Activated B cell treated with CpG ODN at 0.5 μM for 24 hours (primary cell): ENCODE measurements around the gene KYNU. TPM values are rescaled to one million over a fixed set of nuclear protein-coding genes. Genes with fewer than 3 reads are reported as not detected.
"Not testable (repeated sequence)": the region's sequence is repeated elsewhere in the genome, so short reads cannot be mapped to it uniquely, and the experiment has no call there.

Experiments
- ATAC-seq: fragments of 200-7000 bp; cut with Tn5 transposase; one replicate; pipeline ENCODE4 v1.10.0; 2021; ENCODE audit warnings: low read depth, mild to moderate bottlenecking, moderate library complexity
- CTCF ChIA-PET: fragments of 350-600 bp; sonication (Branson Sonifier 250); formaldehyde crosslinking; loops from one replicate; lab custom pipeline; 2021; ENCODE audit warnings: antibody characterized with exemption; lab: Charles Lee
- POLR2A ChIA-PET: fragments of 350-600 bp; sonication (Branson Sonifier 250); formaldehyde crosslinking; loops from one replicate; lab custom pipeline; 2021; ENCODE audit warnings: antibody characterized with exemption; lab: Charles Lee
- DNase-seq: peaks from one replicate; pipeline ENCODE4 v3.0.0; 2022
- H3K27ac Mint-ChIP-seq: one replicate; pipeline ENCODE4 v1.8.0; 2020; ENCODE audit warnings: mixed read lengths
- H3K27me3 Mint-ChIP-seq: one replicate; pipeline ENCODE4 v1.8.0; 2021; ENCODE audit warnings: mixed read lengths
- H3K36me3 Mint-ChIP-seq: one replicate; pipeline ENCODE4 v1.8.0; 2021; ENCODE audit warnings: low read depth, mixed read lengths
- H3K4me1 Mint-ChIP-seq: one replicate; pipeline ENCODE4 v1.8.0; 2021; ENCODE audit warnings: mixed read lengths
- H3K4me3 Mint-ChIP-seq: one replicate; pipeline ENCODE4 v1.8.0; 2020; ENCODE audit warnings: mild to moderate bottlenecking, mixed read lengths
- H3K9me3 Mint-ChIP-seq: one replicate; pipeline ENCODE4 v1.8.0; 2020; ENCODE audit warnings: mixed read lengths
- CTCF ChIP-seq: fragments of 200-600 bp; IDR thresholded peaks from one replicate; pipeline ENCODE4 v1.8.0; 2022; ENCODE audit warnings: antibody characterized with exemption, mild to moderate bottlenecking
- intact Hi-C: fragments of 100-400 bp; cut with micrococcal nuclease; formaldehyde crosslinking; loops from one replicate; pipeline ENCODE4 v1.15.1; 2024
- total RNA-seq: library from RNA; stranded (reverse); gene quantifications from 2 replicates; pipeline ENCODE4 v1.2.3, GENCODE V29; 2022

KYNU gene
- total RNA-seq, 1 donor from 2014 or later, result 43.8 TPM

GRCh38 chr2:143051465-143051864, 174.0 kb downstream of the KYNU start:
- no peak for ATAC-seq
- peaks cover 19% of the 10 kb centered on the region for H3K36me3 Mint-ChIP-seq

GRCh38 chr2:143053437-143053836, 176.0 kb downstream of the KYNU start:
- POLR2A ChIA-PET, H3K4me3 Mint-ChIP-seq, DNase-seq, ATAC-seq, CTCF ChIA-PET, H3K36me3 Mint-ChIP-seq, intact Hi-C loops, H3K27me3 Mint-ChIP-seq: not testable (repeated sequence)
- Mint-ChIP-seq H3K27ac (peak overlapping the region; percentile 14), H3K9me3 (peaks cover 13% of the 10 kb centered on the region), H3K4me1 (peaks cover 14% of the 10 kb centered on the region)

More at GRCh38 chr2:143051465-143051864, 174.0 kb downstream of the KYNU start:
- intact Hi-C loops, result no loop called here
- no peak overlapping the region for H3K4me3 Mint-ChIP-seq
- no peak for TF ChIP-seq CTCF
- no peaks in the 10 kb centered on the region for H3K27me3 Mint-ChIP-seq
- peaks cover 16% of the 10 kb centered on the region for H3K4me1 Mint-ChIP-seq
- DNase-seq, result no peak
- H3K27ac Mint-ChIP-seq, result no peak overlapping the region
- POLR2A ChIA-PET, result no interaction called here
- peaks cover 5% of the 10 kb centered on the region for H3K9me3 Mint-ChIP-seq
- CTCF ChIA-PET, result no interaction called here

GRCh38 chr2:143056550-143056949, 179.1 kb downstream of the KYNU start:
- Mint-ChIP-seq H3K27ac (no peak overlapping the region), H3K27me3 (no peaks in the 10 kb centered on the region), H3K36me3 (no peaks in the 10 kb centered on the region), H3K4me1 (peaks cover 12% of the 10 kb centered on the region), H3K4me3 (no peak overlapping the region), H3K9me3 (peaks cover 13% of the 10 kb centered on the region)
- ChIA-PET POLR2A (no interaction called here), CTCF (no interaction called here)
- intact Hi-C loops, result no loop called here
- TF ChIP-seq CTCF, result no peak
- no peak for ATAC-seq
- DNase-seq, result no peak

- intact Hi-C loops, result no loop called here
- POLR2A ChIA-PET, result no interaction called here
- Mint-ChIP-seq H3K27me3 (peaks cover 2% of the 10 kb centered on the region), H3K27ac (no peak overlapping the region), H3K4me3 (no peak overlapping the region), H3K9me3 (peaks cover 11% of the 10 kb centered on the region), H3K36me3 (no peaks in the 10 kb centered on the region), H3K4me1 (no peaks in the 10 kb centered on the region)
- TF ChIP-seq CTCF, result no peak
- ATAC-seq (no peak), DNase-seq (no peak)
- CTCF ChIA-PET, result no interaction called here
Observed at GRCh38 chr2:143058851-143059250, 181.4 kb downstream of the KYNU start.

DNA sequence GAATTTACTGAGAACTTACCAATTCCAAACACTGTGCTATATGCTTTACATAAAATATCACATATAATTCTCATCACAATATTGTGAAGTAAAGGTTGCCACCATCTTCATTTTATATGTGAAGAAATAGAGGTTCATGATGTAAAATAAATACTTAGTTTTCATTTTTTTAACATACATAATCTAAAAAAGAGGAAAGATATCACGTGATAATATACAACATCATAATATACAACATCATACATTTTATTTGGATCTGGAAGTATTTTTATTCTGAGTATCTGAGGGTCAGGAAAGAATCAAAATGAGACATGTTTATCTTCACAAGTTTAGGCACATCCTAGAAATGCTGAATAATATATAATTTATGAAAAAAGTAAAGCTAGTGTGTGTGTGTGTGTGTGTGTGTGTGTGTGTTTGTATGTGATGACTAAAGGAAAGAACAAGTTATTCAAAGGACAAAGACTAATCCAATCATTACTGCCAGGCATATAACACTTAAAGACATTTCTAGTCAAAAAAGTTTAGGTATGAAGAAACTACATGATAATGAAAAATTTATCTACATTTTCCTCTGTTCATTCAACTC, 186.2 kb downstream of the KYNU start:
- intact Hi-C loops, result no loop called here
- no peak for TF ChIP-seq CTCF

DNA sequence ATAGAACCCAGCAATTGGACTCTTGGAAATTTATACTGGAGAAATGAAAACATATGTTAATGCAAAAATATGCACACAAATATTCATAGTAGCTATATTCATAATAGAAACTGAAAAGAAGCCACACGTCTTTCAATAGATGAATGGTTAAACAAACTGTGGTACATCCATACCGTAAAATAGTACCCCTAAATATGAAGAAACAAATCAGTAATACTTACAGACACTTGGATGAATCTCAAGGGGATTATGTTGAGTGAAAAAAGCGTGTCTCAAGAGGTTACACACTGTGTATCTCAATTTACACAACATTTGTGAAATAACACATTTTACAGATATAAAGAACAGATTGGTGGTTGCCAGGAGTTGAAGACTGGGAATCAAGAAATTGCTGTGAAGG, 190.6 kb downstream of the KYNU start:
- peaks cover 2% of the 10 kb centered on the region for H3K36me3 Mint-ChIP-seq
- CTCF ChIA-PET, result interaction anchor here (1.7 kb wide), 1 partner anchor 9 kb away, joined by 5 read pairs; no protein-coding TSS in a partner anchor
- no peak for TF ChIP-seq CTCF
- H3K27me3 Mint-ChIP-seq, result no peaks in the 10 kb centered on the region
- H3K9me3 Mint-ChIP-seq, result peaks cover 18% of the 10 kb centered on the region
- POLR2A ChIA-PET, result no interaction called here
- no peak overlapping the region for H3K27ac Mint-ChIP-seq
- intact Hi-C loops, result no loop called here
- no peak overlapping the region for H3K4me3 Mint-ChIP-seq
- DNase-seq (no peak), ATAC-seq (no peak)
- peaks cover 25% of the 10 kb centered on the region for H3K4me1 Mint-ChIP-seq

More for the DNA sequence above, 186.2 kb downstream of the KYNU start:
- CTCF ChIA-PET, result no interaction called here
- Mint-ChIP-seq H3K27ac (no peak overlapping the region), H3K4me1 (peaks cover 9% of the 10 kb centered on the region), H3K36me3 (peaks cover 2% of the 10 kb centered on the region), H3K4me3 (no peak overlapping the region), H3K27me3 (peaks cover 2% of the 10 kb centered on the region), H3K9me3 (peaks cover 18% of the 10 kb centered on the region)
- ATAC-seq (no peak), DNase-seq (no peak)
- POLR2A ChIA-PET, result no interaction called here
